EL (cell line): Measurements from ENCODE around the gene CLVS2.

Experiments used
- DNase-seq: peaks from one replicate; pipeline ENCODE4 v3.0.0-alpha.2; 2016

The CLVS2 gene

GRCh38 chr6:123027408-123027807 is 31.4 kb downstream of the CLVS2 start:
- no peak for DNase-seq

DNA sequence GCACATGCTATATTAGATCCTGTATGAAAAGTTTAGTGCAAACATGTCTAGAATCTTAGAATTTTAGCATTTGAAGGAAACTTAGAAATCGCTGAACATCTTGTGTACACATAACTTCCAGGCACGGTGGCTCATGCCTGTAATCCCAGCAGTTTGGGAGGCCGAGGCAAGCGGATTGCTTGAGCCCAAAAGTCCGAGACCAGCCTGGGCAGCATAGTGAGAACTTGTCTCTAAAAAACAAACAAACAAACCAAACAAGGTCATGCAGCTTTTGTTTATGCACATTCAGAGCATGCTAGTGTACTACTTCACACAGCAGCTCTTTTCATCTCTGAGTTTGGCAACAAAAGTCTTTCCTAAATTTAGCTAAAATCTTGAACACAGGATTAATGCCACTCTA is 32.2 kb downstream of the CLVS2 start:
- DNase-seq = no peak

- DNase-seq = no peak
Measured at GRCh38 chr6:123030282-123030681, 34.2 kb downstream of the CLVS2 start.

GRCh38 chr6:123036648-123037047 is 40.6 kb downstream of the CLVS2 start:
- DNase-seq = no peak

DNA sequence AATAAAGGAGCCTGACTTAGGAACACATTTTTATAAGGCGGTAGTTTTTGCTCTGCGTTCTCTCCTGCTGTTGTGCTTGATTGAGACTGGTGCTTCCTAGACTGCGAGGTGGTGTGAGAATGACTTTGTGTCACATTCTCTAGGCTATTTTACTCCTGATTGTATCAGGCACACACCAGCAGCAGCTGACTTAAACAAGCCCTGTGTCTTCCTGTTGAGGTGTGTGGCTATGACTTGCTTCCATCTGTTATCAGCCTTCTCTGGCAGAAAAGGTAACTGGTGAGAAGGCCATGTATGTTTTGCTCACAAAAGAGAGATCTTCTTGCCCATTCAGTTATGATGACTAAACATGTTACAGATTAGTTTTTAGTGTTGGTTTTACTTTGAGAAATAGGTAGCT is 43.4 kb downstream of the CLVS2 start:
- no peak for DNase-seq

- no peak for DNase-seq
Measured at GRCh38 chr6:123042401-123042800, 46.4 kb downstream of the CLVS2 start.

DNA sequence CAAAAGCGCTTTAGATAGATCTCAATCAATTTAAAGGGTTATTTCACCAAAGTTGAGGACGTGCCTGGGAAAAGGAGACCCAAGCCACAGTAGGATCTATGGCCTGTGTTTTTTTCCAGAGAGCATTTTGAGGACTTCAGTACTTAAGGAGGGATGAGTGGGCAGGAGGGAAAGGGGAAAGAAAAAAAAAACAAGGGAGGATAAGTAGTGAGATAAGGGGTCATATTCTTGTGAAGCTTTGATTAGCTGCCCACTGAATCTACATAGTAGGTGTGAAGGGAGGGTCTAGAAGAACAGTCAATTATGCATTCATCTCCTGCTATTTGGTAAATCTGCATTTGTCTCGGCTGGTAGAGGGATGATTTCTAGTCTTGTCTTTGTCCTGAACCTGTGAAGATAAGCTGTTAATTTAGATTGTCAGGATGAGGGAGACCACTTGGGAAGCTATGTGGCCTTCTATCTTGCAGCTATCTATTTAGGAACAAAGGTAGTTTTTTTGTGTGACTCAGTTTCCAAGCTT is 48.4 kb downstream of the CLVS2 start:
- DNase-seq = no peak

DNA sequence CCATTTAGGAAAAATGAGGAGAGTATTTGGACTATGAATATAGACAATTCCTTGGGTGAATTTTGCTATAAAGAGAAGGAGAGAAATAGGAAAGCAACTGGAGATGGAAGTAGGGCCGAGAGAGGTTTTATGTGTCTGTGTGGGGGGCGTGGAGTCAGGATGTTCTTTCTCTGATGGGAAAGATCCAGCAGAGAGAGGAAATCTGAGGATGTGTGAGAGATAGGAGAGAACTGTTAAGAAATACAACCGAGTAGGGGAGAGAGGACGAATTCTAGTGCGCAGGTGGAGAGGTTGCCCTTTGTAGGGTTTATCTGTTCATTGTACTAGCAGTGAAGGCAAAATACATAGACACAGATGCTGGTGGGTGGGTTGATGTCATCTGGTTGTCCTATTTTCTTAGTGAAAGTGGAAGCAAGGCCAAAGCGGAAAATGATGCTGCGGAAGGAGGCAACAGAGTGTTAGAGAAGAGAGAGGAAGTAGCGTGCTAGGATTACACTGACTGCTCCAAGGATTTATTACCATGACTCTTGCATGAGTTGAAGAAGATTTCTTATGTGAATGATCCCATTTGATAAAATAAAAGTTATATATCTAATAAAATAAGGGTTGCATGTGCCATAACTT is 57.7 kb downstream of the CLVS2 start:
- DNase-seq = no peak

DNA sequence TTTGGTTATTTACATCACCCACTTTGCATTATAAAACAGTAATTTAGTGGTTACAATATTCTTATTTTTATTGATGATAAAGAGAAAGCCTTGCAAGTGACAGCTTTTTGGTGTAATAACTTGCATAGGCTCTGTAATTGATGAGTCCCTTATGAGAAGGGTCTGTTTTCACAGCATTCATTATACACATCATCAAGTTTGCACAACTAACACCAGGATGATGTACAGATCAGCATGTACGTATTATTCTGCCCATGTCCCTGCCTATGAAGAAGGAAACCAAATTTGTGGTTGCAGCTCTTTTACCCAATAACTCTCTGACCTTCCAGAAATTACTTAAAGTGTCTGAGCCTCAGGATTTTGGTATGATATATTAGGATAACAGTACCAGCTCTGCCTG is 59.2 kb downstream of the CLVS2 start:
- no peak for DNase-seq

DNA sequence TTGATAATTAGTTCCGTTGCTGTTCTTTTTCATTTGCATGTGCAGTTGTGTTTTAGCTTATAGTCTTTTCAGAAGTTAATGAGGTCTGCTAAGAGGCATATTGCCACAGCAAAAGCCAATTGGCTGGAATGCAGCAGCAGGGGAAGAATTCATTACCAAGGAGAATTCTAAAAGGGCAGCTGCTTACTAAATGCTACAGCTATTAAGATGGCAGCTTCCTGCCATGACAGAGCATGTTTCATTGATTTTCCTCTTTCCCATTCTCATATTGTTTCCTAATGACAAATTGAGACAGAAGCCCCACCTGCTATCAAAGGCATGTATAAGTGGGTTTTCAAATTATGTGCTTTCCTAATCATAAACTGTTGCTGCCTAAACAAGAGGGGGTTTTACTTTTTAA is 66.6 kb downstream of the CLVS2 start:
- DNase-seq = no peak

GRCh38 chr6:123064038-123064437 is 68.0 kb downstream of the CLVS2 start:
- DNase-seq = no peak

GRCh38 chr6:123074616-123075015 is 78.6 kb downstream of the CLVS2 start:
- no peak for DNase-seq

DNA sequence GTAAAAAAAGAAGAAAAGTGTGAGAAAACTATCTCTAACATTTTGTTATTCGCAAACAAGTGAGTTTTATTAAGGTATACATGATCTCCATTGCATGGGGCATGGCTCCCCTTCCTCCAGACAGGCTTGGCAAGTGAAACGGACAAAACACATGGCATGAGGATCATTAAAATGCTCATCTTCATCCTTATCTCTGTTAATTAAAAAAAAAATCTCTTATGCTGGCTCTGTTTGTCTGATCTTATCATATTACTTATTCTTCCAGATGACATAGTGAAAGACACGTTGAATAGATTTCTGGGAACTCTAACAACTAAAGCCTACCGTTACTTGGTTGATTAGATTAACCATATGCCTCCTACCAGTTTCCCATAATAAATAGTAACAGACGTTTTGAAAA is 89.4 kb downstream of the CLVS2 start:
- DNase-seq = no peak

DNA sequence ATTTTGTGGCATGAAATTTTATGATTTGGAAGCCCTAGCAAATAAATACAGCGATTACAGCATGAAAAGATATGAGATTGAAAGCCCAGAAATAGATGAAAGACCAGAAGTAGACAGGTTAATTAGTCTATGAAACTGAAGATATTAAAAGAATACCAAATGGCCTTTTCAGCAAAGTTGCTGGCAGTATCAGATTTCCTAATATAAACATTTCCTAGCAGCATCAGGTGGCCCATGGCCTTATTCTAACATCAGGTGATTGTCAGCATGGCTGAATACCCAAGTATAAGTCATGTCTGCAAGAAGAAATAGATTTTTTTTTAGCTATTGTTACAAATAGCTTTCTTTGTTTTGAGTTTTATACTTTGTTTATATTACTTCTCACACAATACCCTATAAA is 93.2 kb downstream of the CLVS2 start:
- DNase-seq = no peak

DNA sequence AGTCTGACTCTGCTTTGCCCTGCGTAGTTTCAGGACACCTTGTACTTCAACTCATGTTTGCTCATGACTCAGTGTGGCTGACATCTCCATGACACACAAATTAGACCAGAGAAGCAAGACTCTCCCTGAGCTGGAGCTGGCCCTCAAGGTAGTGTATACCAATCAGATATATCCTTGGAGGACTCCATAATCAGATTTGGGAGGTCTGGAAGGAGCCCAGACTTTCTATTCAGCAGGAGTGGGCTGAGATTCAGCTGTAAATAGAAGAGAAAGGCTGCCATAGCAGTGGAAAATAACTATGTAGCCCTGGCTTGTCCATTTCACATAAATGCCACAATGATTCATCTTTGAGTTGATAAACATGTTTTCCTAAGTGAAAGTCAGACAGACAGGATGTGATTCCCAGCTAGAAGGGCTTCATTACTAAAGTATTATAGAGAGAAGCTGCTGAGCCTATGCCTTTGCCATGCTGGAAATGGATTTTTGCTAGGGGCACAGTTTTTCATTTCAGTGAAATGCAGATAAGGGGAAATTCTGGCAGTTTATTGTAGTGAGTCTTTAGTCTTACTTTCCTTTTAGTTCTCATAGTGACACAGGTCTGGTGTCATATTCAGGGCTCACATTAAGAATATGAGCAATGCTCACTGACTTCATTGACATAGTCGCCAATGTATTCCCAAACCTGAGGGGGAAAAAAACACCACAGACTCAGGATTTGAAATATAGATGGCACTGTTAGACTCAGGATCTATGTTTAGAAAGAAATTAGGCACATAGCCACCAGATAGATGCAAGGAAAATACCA is 95.3 kb downstream of the CLVS2 start:
- peak; percentile 0 for DNase-seq

GRCh38 chr6:123091896-123092271 is 95.8 kb downstream of the CLVS2 start:
- DNase-seq = no peak

GRCh38 chr6:123094795-123095194 is 98.8 kb downstream of the CLVS2 start:
- no peak for DNase-seq

DNA sequence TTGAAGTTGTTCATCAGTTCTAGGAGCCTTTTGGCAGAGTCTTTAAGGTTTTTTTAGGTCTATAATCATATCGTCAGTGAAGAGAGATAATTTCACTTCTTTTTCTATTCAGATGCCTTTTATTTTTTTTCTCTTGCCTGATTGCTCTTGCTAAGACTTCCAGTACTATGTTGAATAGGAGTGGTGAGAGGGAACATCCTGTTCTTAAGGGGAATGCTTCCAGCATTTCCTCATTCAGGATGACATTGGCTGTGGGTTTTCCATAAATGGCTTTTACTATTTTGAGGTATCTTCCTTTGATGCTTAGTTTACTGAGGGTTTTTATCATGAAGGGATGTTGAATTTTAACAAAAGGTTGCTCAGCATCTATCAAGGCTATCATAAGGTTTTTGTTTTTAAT is 109.5 kb downstream of the CLVS2 start:
- DNase-seq = no peak

DNA sequence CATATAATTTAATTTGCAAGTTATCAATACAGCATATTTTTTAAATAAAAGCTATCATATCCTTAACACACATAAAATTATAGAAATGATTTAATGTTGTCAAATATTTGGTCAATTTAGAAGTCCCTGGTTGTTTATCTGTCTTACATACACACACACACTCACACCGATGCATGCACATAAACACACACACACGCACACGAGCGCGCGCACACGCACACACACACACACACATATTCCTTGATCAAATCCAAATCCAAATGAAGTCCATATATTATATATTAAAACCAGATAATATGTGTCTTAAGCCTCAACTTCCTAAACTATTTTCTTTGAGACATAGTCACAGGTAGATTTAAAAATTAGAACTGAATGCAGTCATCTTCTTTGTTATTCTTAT is 120.3 kb downstream of the CLVS2 start:
- DNase-seq = no peak

DNA sequence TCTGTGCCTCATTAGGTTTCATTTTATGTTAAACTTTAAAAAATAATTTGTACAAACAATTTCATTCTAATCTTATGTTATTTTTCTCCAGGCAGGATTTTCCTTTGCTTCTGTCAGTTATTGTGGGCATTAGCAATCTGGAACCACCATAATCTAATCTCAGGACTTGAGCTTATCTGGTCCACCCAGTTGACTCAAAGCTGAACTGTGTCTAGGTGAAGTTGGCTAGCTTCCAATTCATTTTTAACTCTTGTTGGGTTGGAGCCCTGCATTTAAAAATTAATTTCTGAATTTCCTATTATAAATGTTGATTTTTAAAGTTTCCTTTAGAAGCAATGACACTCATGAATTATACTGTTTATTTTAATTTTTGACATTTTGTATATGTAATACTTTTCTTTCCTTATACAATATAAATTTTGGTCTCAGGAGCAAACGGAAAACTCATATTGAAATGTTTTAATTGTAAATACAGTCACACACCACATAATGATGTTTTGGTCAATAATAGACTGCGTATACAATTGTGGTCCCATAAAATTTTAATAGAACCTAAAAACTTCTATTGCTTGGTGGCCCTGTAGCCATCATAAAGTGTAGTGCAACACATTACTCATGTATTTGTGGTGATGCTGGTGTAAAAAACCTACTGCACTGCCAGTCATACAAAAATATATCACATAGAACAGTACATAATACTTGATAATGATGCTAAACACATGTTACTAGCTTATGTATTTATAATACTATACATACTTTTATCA is 121.3 kb downstream of the CLVS2 start:
- no peak for DNase-seq

DNA sequence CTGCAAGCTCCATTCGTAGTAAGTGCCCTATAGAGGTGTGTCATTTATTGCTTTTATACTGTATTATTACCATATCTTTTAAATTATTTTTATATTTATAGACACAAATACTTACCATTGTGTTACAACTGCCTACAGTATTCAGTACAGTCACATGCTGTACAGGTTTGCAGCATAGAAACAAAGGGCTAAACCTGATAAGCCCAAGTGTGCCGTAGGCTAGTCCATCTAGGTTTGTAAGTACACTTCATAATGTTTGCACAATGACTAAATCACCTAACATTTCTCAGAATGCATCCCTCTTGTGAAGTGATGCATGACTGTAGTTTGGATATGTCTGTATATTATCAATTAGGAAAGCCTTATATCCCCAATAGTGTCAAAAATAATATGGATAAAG is 122.8 kb downstream of the CLVS2 start:
- no peak for DNase-seq
